Mesothelial cell of epicardium (in vitro differentiated cells): ENCODE data around the gene RAB40A. TPM values are rescaled to one million over a fixed set of nuclear protein-coding genes. Genes with fewer than 3 reads are reported as not detected.

Source experiments
- DNase-seq, 2 experiments: peaks; one replicate each; pipeline ENCODE4 v3.0.0; 2021; ENCODE audit warnings: low spot score in 2 of 2; ENCODE audit not compliant: unreplicated experiment in 2 of 2
- H3K27ac Mint-ChIP-seq: 2 replicates; pipeline ENCODE4 v1.8.0; 2021; ENCODE audit warnings: mixed read lengths
- H3K27me3 Mint-ChIP-seq: 2 replicates; pipeline ENCODE4 v1.8.0; 2021; ENCODE audit warnings: low read depth, mixed read lengths
- H3K36me3 Mint-ChIP-seq: 2 replicates; pipeline ENCODE4 v1.8.0; 2021; ENCODE audit warnings: mixed read lengths
- H3K4me1 Mint-ChIP-seq: 2 replicates; pipeline ENCODE4 v1.8.0; 2021; ENCODE audit warnings: mixed read lengths
- H3K4me3 Mint-ChIP-seq: 2 replicates; pipeline ENCODE4 v1.8.0; 2021; ENCODE audit warnings: mild to moderate bottlenecking, moderate library complexity, mixed read lengths
- H3K9me3 Mint-ChIP-seq: 2 replicates; pipeline ENCODE4 v1.8.0; 2021; ENCODE audit warnings: mixed read lengths
- total RNA-seq: library from RNA; stranded (reverse); gene quantifications from 3 replicates; pipeline ENCODE4 v1.2.1, GENCODE V29; 2021
- TF ChIP-seq, protein P1 (sequence below): fragments of 200-600 bp; sonication (generic); IDR thresholded peaks from one replicate; pipeline ENCODE4 v1.5.0; 2021; ENCODE audit warnings: antibody characterized with exemption; ENCODE audit not compliant: unreplicated experiment

The RAB40A gene
- total RNA-seq, 1 donor from 2014 or later, result 0.78 TPM

DNA sequence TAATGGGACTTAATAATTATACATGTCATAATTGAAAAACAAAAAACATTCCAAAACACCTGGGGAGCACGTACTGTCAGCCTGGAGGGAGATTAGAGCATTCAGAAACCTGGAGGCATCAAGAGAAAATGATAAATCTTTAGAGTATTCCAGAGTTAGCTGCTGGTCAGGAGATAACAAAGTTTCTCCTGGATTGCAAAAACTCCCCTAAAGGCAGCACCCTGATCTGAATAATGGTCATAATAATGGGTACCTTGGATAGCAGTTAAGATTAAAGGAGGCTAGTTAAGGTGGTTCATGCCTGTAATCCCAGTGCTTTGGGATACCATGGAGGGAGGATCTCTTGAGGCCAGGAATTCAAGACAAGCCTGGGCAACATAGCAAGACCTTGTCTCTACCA lies 15.9 kb upstream of the RAB40A start:
- no peaks in the 10 kb centered on the region for H3K36me3 Mint-ChIP-seq
- DNase-seq, result no peak
- peaks cover 10% of the 10 kb centered on the region for H3K4me1 Mint-ChIP-seq
- no peak overlapping the region for H3K4me3 Mint-ChIP-seq
- TF ChIP-seq, protein P1, sequence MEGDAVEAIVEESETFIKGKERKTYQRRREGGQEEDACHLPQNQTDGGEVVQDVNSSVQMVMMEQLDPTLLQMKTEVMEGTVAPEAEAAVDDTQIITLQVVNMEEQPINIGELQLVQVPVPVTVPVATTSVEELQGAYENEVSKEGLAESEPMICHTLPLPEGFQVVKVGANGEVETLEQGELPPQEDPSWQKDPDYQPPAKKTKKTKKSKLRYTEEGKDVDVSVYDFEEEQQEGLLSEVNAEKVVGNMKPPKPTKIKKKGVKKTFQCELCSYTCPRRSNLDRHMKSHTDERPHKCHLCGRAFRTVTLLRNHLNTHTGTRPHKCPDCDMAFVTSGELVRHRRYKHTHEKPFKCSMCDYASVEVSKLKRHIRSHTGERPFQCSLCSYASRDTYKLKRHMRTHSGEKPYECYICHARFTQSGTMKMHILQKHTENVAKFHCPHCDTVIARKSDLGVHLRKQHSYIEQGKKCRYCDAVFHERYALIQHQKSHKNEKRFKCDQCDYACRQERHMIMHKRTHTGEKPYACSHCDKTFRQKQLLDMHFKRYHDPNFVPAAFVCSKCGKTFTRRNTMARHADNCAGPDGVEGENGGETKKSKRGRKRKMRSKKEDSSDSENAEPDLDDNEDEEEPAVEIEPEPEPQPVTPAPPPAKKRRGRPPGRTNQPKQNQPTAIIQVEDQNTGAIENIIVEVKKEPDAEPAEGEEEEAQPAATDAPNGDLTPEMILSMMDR, result no peak
- no peak overlapping the region for H3K27ac Mint-ChIP-seq
- no peaks in the 10 kb centered on the region for H3K9me3 Mint-ChIP-seq
- H3K27me3 Mint-ChIP-seq, result no peaks in the 10 kb centered on the region

DNA sequence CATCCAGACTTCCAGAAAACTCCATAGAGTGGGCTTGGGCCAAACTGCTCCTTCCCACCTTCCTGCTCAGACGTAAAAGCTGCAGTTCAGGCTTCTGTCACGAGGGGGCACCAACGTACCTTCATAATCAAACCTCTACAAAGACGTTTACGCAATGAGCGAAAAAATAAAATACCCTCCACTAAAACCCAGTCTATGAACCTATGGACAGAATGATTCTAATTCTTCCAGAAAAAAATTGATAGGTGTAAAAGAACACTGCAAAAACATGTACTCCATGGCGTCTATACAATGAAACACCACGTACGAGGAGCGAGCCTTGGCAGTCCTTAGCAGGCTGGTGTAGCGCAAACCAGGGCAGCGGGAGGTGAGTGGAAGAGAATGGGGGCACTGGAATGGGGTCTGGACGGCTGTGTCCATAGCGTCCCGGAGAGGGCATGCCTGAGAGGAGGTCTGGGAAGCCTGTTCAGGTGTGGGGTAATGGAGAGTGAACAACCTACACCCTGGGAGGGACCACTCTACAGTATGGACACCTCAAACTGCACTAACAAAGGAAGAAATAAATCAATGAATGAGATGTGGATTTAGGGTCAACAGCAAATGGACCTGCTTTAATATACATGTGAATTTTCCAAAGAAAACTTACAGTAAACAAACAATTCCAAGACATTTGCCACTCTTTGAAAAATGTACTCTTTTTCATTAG lies 14.4 kb upstream of the RAB40A start:
- H3K27ac Mint-ChIP-seq, result no peak overlapping the region
- H3K9me3 Mint-ChIP-seq, result no peaks in the 10 kb centered on the region
- peaks cover 10% of the 10 kb centered on the region for H3K4me1 Mint-ChIP-seq
- H3K36me3 Mint-ChIP-seq, result no peaks in the 10 kb centered on the region
- DNase-seq, result peak in 1 of 2 experiments; percentile 80
- TF ChIP-seq, protein P1, result peak; percentile 80
- peak overlapping the region; percentile 72 for H3K4me3 Mint-ChIP-seq
- H3K27me3 Mint-ChIP-seq, result no peaks in the 10 kb centered on the region

DNA sequence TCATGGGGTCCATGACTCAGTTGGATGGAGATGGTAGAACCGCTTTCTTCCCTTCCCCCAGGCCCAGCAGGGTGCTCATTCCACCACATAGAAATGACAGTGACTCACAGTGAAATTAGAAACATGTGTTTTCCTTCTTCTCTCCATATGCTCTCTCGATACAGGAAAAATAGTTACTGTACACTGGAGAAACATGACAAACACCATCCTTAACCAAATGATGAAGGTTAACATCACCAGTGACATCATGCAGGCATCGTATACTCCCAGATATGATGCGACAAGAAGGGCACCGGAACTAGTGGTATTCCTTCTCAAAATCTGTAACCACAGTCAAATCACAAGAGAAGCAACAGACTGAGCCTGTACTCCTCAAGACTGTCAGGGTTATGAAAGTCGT lies 11.7 kb upstream of the RAB40A start:
- H3K9me3 Mint-ChIP-seq, result peaks cover 3% of the 10 kb centered on the region
- H3K27ac Mint-ChIP-seq, result no peak overlapping the region
- H3K36me3 Mint-ChIP-seq, result no peaks in the 10 kb centered on the region
- TF ChIP-seq, protein P1, result no peak
- H3K27me3 Mint-ChIP-seq, result no peaks in the 10 kb centered on the region
- H3K4me3 Mint-ChIP-seq, result no peak overlapping the region
- no peak for DNase-seq
- peaks cover 6% of the 10 kb centered on the region for H3K4me1 Mint-ChIP-seq

DNA sequence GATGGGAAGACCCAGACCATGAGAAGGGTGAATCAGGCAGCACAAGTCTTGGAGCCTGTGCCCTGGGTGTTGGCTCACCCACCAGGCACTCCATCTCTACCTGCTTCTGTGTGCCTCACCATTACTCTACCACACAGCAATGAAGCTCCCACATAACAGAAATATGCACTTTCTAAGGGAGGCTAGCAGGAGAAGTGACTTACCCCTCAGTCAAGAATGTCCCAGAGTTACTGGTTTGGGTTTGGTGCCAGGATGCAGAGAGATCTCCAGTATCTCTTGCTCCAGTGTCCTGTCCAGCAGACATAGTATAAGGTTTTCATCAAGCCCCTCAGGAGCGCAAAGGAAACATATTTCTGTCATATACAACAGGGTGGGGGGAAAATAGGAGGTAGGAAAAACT lies 11.3 kb upstream of the RAB40A start:
- DNase-seq, result no peak
- peaks cover 4% of the 10 kb centered on the region for H3K4me1 Mint-ChIP-seq

DNA sequence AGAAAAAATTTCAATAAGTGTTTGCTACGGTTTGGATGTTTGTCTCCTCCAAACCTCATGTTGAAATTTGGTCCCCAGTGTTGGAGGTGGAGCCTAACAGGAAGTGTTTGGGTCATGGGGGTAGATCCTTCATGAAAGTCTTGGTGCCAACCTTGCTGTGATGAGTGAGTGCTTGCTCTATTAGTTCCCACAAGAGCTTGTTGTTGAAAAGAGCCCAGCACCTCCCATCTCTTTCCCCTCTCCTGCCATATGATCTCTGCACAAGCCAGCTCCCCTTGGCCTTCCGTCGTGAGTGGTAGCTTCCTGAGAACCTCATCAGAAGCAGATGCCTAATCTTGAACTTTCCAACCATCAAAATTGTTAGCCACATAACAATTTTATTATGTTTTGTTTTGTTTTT lies 10.3 kb upstream of the RAB40A start:
- H3K4me1 Mint-ChIP-seq, result peaks cover 4% of the 10 kb centered on the region
- DNase-seq, result no peak
- TF ChIP-seq, protein P1, result no peak
- no peaks in the 10 kb centered on the region for H3K27me3 Mint-ChIP-seq
- H3K36me3 Mint-ChIP-seq, result no peaks in the 10 kb centered on the region
- H3K9me3 Mint-ChIP-seq, result peaks cover 3% of the 10 kb centered on the region
- no peak overlapping the region for H3K4me3 Mint-ChIP-seq
- no peak overlapping the region for H3K27ac Mint-ChIP-seq

More for the DNA sequence above, 11.3 kb upstream of the RAB40A start:
- Mint-ChIP-seq H3K9me3 (peaks cover 3% of the 10 kb centered on the region), H3K27ac (no peak overlapping the region), H3K27me3 (no peaks in the 10 kb centered on the region), H3K4me3 (no peak overlapping the region), H3K36me3 (no peaks in the 10 kb centered on the region)
- TF ChIP-seq, protein P1, result no peak
